CD14-positive monocyte (primary cell): ENCODE data around the gene KCNK1. TPM values are rescaled to one million over a fixed set of nuclear protein-coding genes. Genes with fewer than 3 reads are reported as not detected.

Experiments
- DNase-seq, 3 donors: peaks; one replicate each; pipeline ENCODE4 v3.0.0-alpha.2; 2011 to 2022
- H2AFZ ChIP-seq: 2 replicates; pipeline ENCODE4 v1.6.0; 2012; ENCODE audit warnings: mild to moderate bottlenecking, low read depth, low read length, inconsistent platforms; ENCODE audit not compliant: insufficient read depth, poor library complexity, severe bottlenecking
- H3K27ac ChIP-seq, 2 donors: 1 replicate in 1 of 2; 2 replicates in 1 of 2; pipeline ENCODE4 v1.5.1; 2012 to 2013; ENCODE audit warnings: low read length in 2 of 2, control low read depth in 1 of 2, inconsistent platforms in 1 of 2, low read depth in 1 of 2, mild to moderate bottlenecking in 1 of 2
- H3K27me3 ChIP-seq, 2 donors: one replicate each; pipeline versions ENCODE4 v1.6.0 to v1.6.1; 2011 to 2013; ENCODE audit warnings: low read length in 2 of 2; ENCODE audit not compliant: control insufficient read depth in 2 of 2, insufficient read depth in 2 of 2
- H3K36me3 ChIP-seq, 2 donors: replicated peaks in 1 of 2; 1 replicate in 1 of 2; 2 replicates in 1 of 2; pipeline versions ENCODE4 v1.5.1 to v1.6.1; 2012 to 2013; ENCODE audit warnings: low read length in 2 of 2, control low read depth in 1 of 2, inconsistent platforms in 1 of 2, mild to moderate bottlenecking in 1 of 2; ENCODE audit not compliant: insufficient read depth in 2 of 2, control insufficient read depth in 1 of 2
- H3K4me1 ChIP-seq, 2 donors: 1 replicate in 1 of 2; 2 replicates in 1 of 2; pipeline versions ENCODE4 v1.5.1 to v1.6.1; 2012 to 2013; ENCODE audit warnings: low read length in 2 of 2, control low read depth in 1 of 2, inconsistent platforms in 1 of 2, mild to moderate bottlenecking in 1 of 2, moderate library complexity in 1 of 2; ENCODE audit not compliant: insufficient read depth in 2 of 2, control insufficient read depth in 1 of 2
- H3K4me2 ChIP-seq: replicated peaks from 2 replicates; pipeline ENCODE3; 2012; ENCODE audit warnings: low read length, moderate library complexity, mild to moderate bottlenecking; ENCODE audit not compliant: poor library complexity, severe bottlenecking; ENCODE audit errors: extremely low read depth
- H3K4me3 ChIP-seq, 3 experiments: fragments of 200-600 bp in 1 of 3; sonication (generic) in 1 of 3; replicated peaks in 1 of 3; 1 replicate in 2 of 3; 2 replicates in 1 of 3; pipeline ENCODE4 v1.5.1; 2011 to 2013; ENCODE audit warnings: low read length in 3 of 3, mild to moderate bottlenecking in 3 of 3, control low read depth in 2 of 3, low read depth in 2 of 3, inconsistent platforms in 1 of 3, moderate library complexity in 1 of 3
- H3K79me2 ChIP-seq: 2 replicates; pipeline ENCODE4 v1.6.0; 2012; ENCODE audit warnings: mild to moderate bottlenecking, control low read depth, inconsistent platforms, low read length, moderate library complexity; ENCODE audit not compliant: insufficient read depth
- H3K9ac ChIP-seq: 2 replicates; pipeline ENCODE4 v1.6.0; 2017; ENCODE audit warnings: low read length, mild to moderate bottlenecking; ENCODE audit not compliant: insufficient read depth, poor library complexity, severe bottlenecking
- H3K9me3 ChIP-seq, 2 donors: replicated peaks in 1 of 2; 1 replicate in 1 of 2; 2 replicates in 1 of 2; pipeline versions ENCODE4 v1.5.1 to v1.6.1; 2012 to 2013; ENCODE audit warnings: low read length in 2 of 2, control low read depth in 1 of 2; ENCODE audit not compliant: control insufficient read depth in 1 of 2, insufficient read depth in 1 of 2
- H4K20me1 ChIP-seq: 2 replicates; pipeline ENCODE4 v1.6.0; 2012; ENCODE audit warnings: mild to moderate bottlenecking, low read length, control low read depth, moderate library complexity; ENCODE audit not compliant: insufficient read depth
- H3K27ac Mint-ChIP-seq, 7 donors: one replicate each; pipeline ENCODE4 v1.8.0; 2020; ENCODE audit warnings: mild to moderate bottlenecking in 7 of 7, mixed read lengths in 7 of 7, moderate library complexity in 6 of 7, inconsistent platforms in 2 of 7
- H3K27me3 Mint-ChIP-seq, 3 donors: one replicate each; pipeline ENCODE4 v1.8.0; 2021 to 2022; ENCODE audit warnings: low read depth in 3 of 3, mild to moderate bottlenecking in 3 of 3, mixed read lengths in 3 of 3, moderate library complexity in 3 of 3, inconsistent platforms in 1 of 3
- H3K36me3 Mint-ChIP-seq, 2 donors: one replicate each; pipeline ENCODE4 v1.8.0; 2020; ENCODE audit warnings: mixed read lengths in 2 of 2, inconsistent platforms in 1 of 2, mild to moderate bottlenecking in 1 of 2
- H3K4me1 Mint-ChIP-seq: one replicate; pipeline ENCODE4 v1.8.0; 2020; ENCODE audit warnings: mild to moderate bottlenecking, mixed read lengths
- H3K4me3 Mint-ChIP-seq, 2 donors: one replicate each; pipeline ENCODE4 v1.8.0; 2020; ENCODE audit warnings: mild to moderate bottlenecking in 2 of 2, mixed read lengths in 2 of 2, moderate library complexity in 1 of 2
- H3K9me3 Mint-ChIP-seq, 7 donors: one replicate each; pipeline ENCODE4 v1.8.0; 2020 to 2022; ENCODE audit warnings: mixed read lengths in 7 of 7, mild to moderate bottlenecking in 6 of 7, moderate library complexity in 6 of 7, inconsistent platforms in 2 of 7
- CTCF ChIP-seq: fragments of 200-600 bp; IDR thresholded peaks from one replicate; pipeline ENCODE4 v1.8.0; 2022; ENCODE audit warnings: antibody characterized with exemption, mild to moderate bottlenecking
- WGBS: methylation state at CpG from one replicate; pipeline ENCODE4 v1.1.5; 2013; ENCODE audit warnings: missing lambda C conversion rate; ENCODE audit not compliant: insufficient coverage; 5-methylcytosine and 5-hydroxymethylcytosine counted together
- intact Hi-C, 2 donors: fragments of 100-400 bp; cut with micrococcal nuclease; formaldehyde crosslinking; loops; one replicate each; pipeline versions ENCODE4 v1.15.0 to v1.15.1; 2023
- polyA plus RNA-seq, 3 donors: library from polyadenylated mRNA; depleted of rRNA in 1 of 3; unstranded in 2 of 3; stranded (reverse) in 1 of 3; fragments of 300-500 nt in 2 of 3; fragments of >200 nt in 1 of 3; fragmentation: Illumina TruSeq in 2 of 3; gene quantifications; 1 replicate in 2 of 3; 2 replicates in 1 of 3; pipeline ENCODE4 v1.2.3, GENCODE V29; 2012 to 2021

Gene KCNK1
- polyA plus RNA-seq, 3 donors: not detected

GRCh38 chr1:233707153-233707879 is 93.4 kb downstream of the KCNK1 start:
- Histone ChIP-seq H2AFZ (no peak overlapping the region), H3K4me3 (no peak overlapping the region), H4K20me1 (no peaks in the 10 kb centered on the region), H3K27ac (no peak overlapping the region), H3K4me1 (no peaks in the 10 kb centered on the region), H3K9me3 (no peaks in the 10 kb centered on the region), H3K79me2 (no peaks in the 10 kb centered on the region), H3K4me2 (no peak overlapping the region), H3K27me3 (no peaks in the 10 kb centered on the region), H3K9ac (no peak overlapping the region), H3K36me3 (no peaks in the 10 kb centered on the region)
- no peaks in the 10 kb centered on the region for H3K36me3 Mint-ChIP-seq
- no peak overlapping the region for H3K27ac Mint-ChIP-seq
- H3K4me3 Mint-ChIP-seq: no peak overlapping the region
- no peak for TF ChIP-seq CTCF
- H3K9me3 Mint-ChIP-seq: peaks cover 0 to 9% (median 3%) of the 10 kb centered on the region in 7 donors
- no peaks in the 10 kb centered on the region for H3K4me1 Mint-ChIP-seq
- no peak for DNase-seq
- peaks cover 0 to 4% (median 0%) of the 10 kb centered on the region in 3 donors for H3K27me3 Mint-ChIP-seq
- intact Hi-C loops: no loop called here
- 100% methylated on average over 2 of the region's 4 CpGs for WGBS

- intact Hi-C loops: no loop called here
- Histone ChIP-seq H2AFZ (no peak overlapping the region), H3K36me3 (no peaks in the 10 kb centered on the region), H4K20me1 (no peaks in the 10 kb centered on the region), H3K9me3 (no peaks in the 10 kb centered on the region), H3K27me3 (no peaks in the 10 kb centered on the region), H3K9ac (no peak overlapping the region), H3K4me2 (no peak overlapping the region), H3K4me1 (no peaks in the 10 kb centered on the region), H3K4me3 (no peak overlapping the region), H3K79me2 (no peaks in the 10 kb centered on the region), H3K27ac (no peak overlapping the region)
- H3K9me3 Mint-ChIP-seq: peaks cover 0 to 9% (median 3%) of the 10 kb centered on the region in 7 donors
- no peak for DNase-seq
- H3K27me3 Mint-ChIP-seq: peaks cover 0 to 4% (median 0%) of the 10 kb centered on the region in 3 donors
- no peaks in the 10 kb centered on the region for H3K4me1 Mint-ChIP-seq
- TF ChIP-seq CTCF: no peak
- 74% methylated on average over 4 of the region's 6 CpGs for WGBS
- H3K4me3 Mint-ChIP-seq: no peak overlapping the region
- H3K27ac Mint-ChIP-seq: no peak overlapping the region
- H3K36me3 Mint-ChIP-seq: no peaks in the 10 kb centered on the region
Observed at GRCh38 chr1:233707880-233708815, 94.2 kb downstream of the KCNK1 start.
